ENCODE results near the gene CD63. TPM values are rescaled to one million over a fixed set of nuclear protein-coding genes. Genes with fewer than 3 reads are reported as not detected.

The CD63 gene
- total and polyA plus RNA-seq, 9 of the 15 experiments (the other 6 are each of a cell fraction or from before 2014, with no cell fraction given) = 313 to 735 (median 433) TPM

DNA sequence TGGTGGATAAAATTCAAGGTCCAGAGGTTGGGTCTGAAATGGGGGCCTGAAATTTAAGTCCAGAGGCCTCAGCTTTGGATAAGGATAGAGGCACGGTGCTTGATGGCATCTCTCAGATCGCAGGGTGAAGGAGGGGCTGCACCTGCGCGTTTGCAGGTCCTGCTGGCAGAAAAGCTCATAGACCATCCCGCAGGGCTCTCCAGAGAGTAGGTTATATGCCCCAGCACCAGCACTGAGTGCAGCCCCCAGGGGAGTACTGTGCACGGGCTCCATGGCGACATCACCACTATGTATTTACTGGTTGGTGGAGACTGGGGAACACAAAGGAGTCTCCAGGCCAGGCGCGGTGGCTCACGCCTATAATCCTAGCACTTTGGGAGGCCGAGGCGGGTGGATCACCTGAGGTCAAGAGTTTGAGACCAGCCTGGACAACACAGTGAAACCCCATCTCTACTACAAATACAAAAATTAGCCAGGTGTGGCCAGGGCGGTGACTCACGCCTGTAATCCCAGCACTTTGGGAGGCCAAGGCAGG lies 4.3 kb upstream of the CD63 start:
- H3K4me1 ChIP-seq (replicated peaks in 1 of 2; ENCODE audit: control insufficient read depth in 2 of 2, insufficient read depth in 2 of 2, low read length in 2 of 2) = peaks cover 24 to 34% of the 10 kb centered on the region in 2 experiments
- BruUV-seq (replicated peaks) = no TSS peak
- no peak for DNase-seq (ENCODE audit: extremely low read depth in 1 of 4, low spot score in 3 of 4)
- ATAC-seq = no peak
- no peak for FAIRE-seq
- H3K9ac ChIP-seq (ENCODE audit: insufficient read depth in 1 of 2, low read depth in 2 of 2, low read length in 2 of 2) = no peak overlapping the region
- ChIA-PET CTCF (ENCODE audit: low intra/inter-chr PET ratio) (no interaction called here), POLR2A (no interaction called here)
- H3K36me3 ChIP-seq (ENCODE audit: control insufficient read depth, insufficient read depth, low read length) = no peaks in the 10 kb centered on the region
- H3K4me3 ChIP-seq = no peak overlapping the region
- no peaks in the 10 kb centered on the region for H4K20me1 ChIP-seq (replicated peaks; ENCODE audit: control insufficient read depth, insufficient read depth, low read length)
- H2AFZ ChIP-seq (ENCODE audit: low read depth, low read length) = no peak overlapping the region
- H3K9me1 ChIP-seq (ENCODE audit: control insufficient read depth, insufficient read depth, low read length) = no peaks in the 10 kb centered on the region
- intact Hi-C loops (cut with micrococcal nuclease) = no loop called here
- WGBS (ENCODE audit: insufficient coverage, low coverage, missing lambda C conversion rate) = 72% methylated on average over 14 of the region's 14 CpGs
- no peak overlapping the region for H3K4me2 ChIP-seq (ENCODE audit: insufficient read depth, low read length)
- no peaks in the 10 kb centered on the region for H3K9me3 ChIP-seq (replicated peaks; ENCODE audit: control insufficient read depth, insufficient read depth, low read depth, low read length)
- no peaks in the 10 kb centered on the region for H3K27me3 ChIP-seq (ENCODE audit: control insufficient read depth in 2 of 2, insufficient read depth in 2 of 2, low read length in 2 of 2)
- in situ Hi-C loops (cut with MboI) = no loop called here
- peaks cover 12% of the 10 kb centered on the region for H3K79me2 ChIP-seq (ENCODE audit: control insufficient read depth, insufficient read depth, low read length)
- H3K27ac ChIP-seq (ENCODE audit: extremely low read depth, low read depth, low read length) = no peak overlapping the region
- TF ChIP-seq ZNF695 (CRISPR knock-in tag; IDR thresholded peaks at IDR 0.05) = no peak
- TF ChIP-seq STAG1 (CRISPR knock-in tag; IDR thresholded peaks at IDR 0.05; ENCODE audit: borderline replicate concordance) = no peak
- TF ChIP-seq, protein P1, sequence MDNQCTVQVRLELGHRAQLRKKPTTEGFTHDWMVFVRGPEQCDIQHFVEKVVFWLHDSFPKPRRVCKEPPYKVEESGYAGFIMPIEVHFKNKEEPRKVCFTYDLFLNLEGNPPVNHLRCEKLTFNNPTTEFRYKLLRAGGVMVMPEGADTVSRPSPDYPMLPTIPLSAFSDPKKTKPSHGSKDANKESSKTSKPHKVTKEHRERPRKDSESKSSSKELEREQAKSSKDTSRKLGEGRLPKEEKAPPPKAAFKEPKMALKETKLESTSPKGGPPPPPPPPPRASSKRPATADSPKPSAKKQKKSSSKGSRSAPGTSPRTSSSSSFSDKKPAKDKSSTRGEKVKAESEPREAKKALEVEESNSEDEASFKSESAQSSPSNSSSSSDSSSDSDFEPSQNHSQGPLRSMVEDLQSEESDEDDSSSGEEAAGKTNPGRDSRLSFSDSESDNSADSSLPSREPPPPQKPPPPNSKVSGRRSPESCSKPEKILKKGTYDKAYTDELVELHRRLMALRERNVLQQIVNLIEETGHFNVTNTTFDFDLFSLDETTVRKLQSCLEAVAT (IDR thresholded peaks at IDR 0.05) = no peak
- TF ChIP-seq ADNP (tag; IDR thresholded peaks at IDR 0.05) = no peak
- no peak for TF ChIP-seq FOXK2 (conservative IDR thresholded peaks at IDR 0.05 in 1 of 2, IDR thresholded peaks at IDR 0.05 in 1 of 2; ENCODE audit: low read depth in 2 of 2)
- TF ChIP-seq, protein P2, sequence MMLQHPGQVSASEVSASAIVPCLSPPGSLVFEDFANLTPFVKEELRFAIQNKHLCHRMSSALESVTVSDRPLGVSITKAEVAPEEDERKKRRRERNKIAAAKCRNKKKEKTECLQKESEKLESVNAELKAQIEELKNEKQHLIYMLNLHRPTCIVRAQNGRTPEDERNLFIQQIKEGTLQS (IDR thresholded peaks at IDR 0.05) = 0 out of 2 replicates have a peak, but pooled peaks have one; percentile 15
- TF ChIP-seq, protein P2 (CRISPR knock-in tag; conservative IDR thresholded peaks at IDR 0.05) = no peak
- TF ChIP-seq PTTG1 (tag; IDR thresholded peaks at IDR 0.05; ENCODE audit: low read depth) = no peak
- no peak for TF ChIP-seq XRCC5 (IDR thresholded peaks at IDR 0.05; ENCODE audit: low read depth, low read length)
- TF ChIP-seq, protein P3, sequence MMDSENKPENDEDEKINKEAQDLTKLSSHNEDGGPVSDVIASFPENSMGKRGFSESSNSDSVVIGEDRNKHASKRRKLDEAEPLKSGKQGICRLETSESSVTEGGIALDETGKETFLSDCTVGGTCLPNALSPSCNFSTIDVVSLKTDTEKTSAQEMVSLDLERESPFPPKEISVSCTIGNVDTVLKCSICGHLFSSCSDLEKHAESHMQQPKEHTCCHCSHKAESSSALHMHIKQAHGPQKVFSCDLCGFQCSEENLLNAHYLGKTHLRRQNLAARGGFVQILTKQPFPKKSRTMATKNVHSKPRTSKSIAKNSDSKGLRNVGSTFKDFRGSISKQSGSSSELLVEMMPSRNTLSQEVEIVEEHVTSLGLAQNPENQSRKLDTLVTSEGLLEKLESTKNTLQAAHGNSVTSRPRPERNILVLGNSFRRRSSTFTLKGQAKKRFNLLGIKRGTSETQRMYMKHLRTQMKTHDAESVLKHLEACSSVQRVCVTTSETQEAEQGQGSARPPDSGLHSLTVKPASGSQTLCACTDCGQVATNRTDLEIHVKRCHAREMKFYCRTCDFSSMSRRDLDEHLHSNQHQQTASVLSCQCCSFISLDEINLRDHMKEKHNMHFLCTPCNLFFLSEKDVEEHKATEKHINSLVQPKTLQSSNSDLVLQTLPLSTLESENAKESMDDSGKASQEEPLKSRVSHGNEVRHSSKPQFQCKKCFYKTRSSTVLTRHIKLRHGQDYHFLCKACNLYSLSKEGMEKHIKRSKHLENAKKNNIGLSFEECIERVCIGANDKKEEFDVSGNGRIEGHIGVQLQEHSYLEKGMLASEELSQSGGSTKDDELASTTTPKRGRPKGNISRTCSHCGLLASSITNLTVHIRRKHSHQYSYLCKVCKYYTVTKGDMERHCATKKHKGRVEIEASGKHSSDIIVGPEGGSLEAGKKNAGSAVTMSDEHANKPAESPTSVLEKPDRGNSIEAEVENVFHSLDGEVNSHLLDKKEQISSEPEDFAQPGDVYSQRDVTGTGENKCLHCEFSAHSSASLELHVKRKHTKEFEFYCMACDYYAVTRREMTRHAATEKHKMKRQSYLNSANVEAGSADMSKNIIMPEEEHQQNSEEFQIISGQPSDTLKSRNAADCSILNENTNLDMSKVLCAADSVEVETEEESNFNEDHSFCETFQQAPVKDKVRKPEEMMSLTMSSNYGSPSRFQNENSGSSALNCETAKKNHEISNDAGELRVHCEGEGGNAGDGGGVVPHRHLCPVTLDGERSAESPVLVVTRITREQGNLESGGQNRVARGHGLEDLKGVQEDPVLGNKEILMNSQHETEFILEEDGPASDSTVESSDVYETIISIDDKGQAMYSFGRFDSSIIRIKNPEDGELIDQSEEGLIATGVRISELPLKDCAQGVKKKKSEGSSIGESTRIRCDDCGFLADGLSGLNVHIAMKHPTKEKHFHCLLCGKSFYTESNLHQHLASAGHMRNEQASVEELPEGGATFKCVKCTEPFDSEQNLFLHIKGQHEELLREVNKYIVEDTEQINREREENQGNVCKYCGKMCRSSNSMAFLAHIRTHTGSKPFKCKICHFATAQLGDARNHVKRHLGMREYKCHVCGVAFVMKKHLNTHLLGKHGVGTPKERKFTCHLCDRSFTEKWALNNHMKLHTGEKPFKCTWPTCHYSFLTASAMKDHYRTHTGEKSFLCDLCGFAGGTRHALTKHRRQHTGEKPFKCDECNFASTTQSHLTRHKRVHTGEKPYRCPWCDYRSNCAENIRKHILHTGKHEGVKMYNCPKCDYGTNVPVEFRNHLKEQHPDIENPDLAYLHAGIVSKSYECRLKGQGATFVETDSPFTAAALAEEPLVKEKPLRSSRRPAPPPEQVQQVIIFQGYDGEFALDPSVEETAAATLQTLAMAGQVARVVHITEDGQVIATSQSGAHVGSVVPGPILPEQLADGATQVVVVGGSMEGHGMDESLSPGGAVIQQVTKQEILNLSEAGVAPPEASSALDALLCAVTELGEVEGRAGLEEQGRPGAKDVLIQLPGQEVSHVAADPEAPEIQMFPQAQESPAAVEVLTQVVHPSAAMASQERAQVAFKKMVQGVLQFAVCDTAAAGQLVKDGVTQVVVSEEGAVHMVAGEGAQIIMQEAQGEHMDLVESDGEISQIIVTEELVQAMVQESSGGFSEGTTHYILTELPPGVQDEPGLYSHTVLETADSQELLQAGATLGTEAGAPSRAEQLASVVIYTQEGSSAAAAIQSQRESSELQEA (IDR thresholded peaks at IDR 0.05; ENCODE audit: low read depth) = no peak
- TF ChIP-seq ZNF445 (CRISPR knock-in tag; IDR thresholded peaks at IDR 0.05; ENCODE audit: low read depth) = no peak
- TF ChIP-seq ARHGAP35 (IDR thresholded peaks at IDR 0.05; ENCODE audit: partially characterized antibody) = no peak
- no peak for TF ChIP-seq BACH1 (tag; IDR thresholded peaks at IDR 0.05)

All from K562 (cell line).